ENCODE data around the gene MEG3.
"Not testable (repeated sequence)": the region's sequence is repeated elsewhere in the genome, so short reads cannot be mapped to it uniquely, and the experiment has no call there.

Gene MEG3

DNA sequence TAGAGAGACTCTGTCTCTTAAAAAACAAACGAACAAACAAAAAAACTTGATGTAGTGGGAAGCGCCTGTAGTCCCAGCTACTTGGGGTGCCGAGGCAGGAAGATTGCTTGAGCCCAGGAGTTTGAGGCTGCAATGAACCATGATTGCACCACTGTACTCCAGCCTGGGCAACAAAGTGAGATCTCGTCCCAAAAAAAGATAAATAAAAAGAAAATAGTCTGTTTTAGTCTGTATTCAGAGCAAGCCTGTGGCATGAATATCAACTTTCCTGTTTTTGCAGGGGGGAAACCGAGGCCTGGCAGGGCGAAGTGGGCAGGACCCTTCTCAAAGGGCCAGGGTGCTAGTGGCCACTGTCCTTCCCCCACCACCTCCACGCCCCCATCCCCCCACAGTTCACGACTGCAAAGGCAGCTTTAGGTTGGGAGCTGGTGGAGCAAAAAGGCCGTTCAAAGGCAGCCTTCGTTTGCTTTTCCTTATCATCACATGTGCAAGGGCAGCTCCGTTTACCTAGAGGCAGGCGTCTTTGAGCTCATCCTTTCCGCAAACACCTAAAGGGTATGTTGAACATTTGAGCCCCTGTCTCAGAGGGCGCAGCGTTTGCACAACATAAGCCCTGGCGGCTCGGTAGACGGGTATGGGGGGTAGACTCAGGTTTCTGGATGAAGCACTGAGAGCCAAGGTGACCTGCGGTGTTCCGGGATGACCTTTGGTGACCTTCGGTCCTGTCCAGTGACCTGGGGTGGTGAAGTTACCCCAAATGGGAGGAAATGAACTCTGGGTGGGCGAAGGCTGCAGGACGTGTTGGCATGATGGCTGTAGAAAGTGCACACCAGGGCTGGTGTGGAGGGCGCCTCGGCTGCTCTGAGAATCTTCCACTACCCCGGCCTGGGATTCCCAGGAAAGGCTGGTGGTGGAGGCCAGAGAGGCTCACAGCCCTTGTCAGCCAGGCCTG lies 8.7 kb upstream of the MEG3 start:
- DNase-seq = no peak

GRCh38 chr14:100818221-100818699 lies 7.7 kb upstream of the MEG3 start:
- DNase-seq = no peak

DNA sequence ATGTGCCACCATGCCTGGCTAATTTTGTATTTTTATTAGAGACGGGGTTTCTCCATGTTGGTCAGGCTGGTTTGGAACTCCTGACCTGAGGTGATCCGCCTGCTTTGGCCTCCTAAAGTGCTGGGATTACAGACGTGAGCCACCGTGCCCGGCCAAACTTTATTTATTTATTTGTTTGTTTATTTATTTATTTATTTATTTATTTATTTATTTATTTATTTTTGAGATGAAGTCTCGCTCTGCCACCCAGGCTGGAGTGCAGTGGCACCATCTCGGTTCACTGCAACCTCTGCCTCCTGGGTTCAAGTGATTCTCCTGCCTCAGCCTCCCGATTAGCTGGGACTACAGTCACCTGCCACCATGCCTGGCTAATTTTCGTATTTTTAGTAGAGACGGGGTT lies 7.0 kb upstream of the MEG3 start:
- DNase-seq = not testable (repeated sequence)

DNA sequence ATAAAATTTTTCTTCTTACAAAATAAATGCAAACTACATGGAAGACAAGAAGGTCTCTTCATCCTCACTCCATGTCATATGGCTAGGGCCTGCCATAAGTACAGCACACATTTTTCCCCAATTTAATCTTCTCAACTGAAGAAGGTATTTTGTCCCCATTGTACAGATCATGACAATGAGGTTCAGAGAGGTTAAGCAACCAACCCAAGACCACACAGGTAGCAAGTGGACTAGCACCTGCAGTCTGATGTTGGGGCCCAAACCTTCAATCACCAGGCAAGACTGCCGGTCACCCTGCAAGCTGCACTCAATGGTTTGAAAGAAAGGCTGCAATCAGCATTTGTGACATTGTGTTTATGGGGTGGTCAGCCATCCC lies 6.5 kb upstream of the MEG3 start:
- no peak for DNase-seq

DNA sequence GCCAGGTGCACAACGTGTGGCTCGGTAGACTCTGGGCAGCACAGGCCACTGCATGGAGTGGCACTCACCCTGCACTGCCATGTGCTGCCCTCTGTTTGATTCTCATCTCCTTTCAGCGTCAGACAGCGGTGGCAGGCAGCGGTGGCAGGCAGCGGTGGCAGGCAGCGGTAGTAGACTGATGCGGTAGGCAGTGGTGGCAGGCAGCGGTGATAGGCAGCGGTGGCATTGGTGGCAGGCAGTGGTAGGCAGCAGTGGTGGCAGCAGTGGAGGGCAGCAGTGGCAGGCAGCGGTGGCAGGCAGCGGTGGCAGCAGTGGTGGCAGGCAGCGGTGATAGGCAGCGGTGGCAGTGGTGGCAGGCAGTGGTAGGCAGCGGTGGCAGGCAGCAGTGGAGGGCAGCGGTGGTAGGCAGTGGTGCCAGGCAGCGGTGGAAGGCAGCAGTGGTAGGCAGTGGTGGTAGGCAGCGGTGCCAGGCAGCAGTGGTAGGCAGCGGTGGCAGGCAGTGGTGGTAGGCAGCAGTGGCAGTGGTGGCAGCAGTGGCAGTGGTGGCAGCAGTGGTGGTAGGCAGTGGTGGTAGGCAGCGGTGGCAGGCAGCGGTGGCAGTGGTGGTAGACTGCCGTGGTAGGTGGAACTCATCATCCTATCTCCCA lies 6.0 kb upstream of the MEG3 start:
- DNase-seq = no peak

DNA sequence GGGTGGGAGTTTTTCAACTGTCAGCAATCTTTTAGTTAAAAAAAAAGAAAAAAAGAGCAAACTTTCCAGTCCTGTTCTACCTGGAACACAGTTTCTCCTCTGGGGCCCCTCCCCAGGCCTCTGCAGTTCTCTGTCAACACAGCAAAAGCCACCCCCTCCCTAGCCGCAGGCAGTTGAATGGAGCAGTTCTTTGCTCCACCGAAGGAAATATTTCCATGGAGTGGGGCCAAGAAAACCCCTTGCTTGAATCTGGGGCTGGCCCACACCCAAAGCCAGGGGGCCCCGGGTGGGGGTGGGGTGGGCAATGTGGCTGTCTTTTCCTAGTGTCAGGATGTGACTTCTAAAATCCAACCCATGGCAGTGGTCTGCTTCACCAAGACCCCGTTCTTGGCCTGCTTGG lies 5.0 kb upstream of the MEG3 start:
- DNase-seq = no peak

- DNase-seq = no peak
Measured at GRCh38 chr14:100822013-100822412, 3.9 kb upstream of the MEG3 start.

GRCh38 chr14:100822532-100823296 lies 3.2 kb upstream of the MEG3 start:
- no peak for DNase-seq

DNA sequence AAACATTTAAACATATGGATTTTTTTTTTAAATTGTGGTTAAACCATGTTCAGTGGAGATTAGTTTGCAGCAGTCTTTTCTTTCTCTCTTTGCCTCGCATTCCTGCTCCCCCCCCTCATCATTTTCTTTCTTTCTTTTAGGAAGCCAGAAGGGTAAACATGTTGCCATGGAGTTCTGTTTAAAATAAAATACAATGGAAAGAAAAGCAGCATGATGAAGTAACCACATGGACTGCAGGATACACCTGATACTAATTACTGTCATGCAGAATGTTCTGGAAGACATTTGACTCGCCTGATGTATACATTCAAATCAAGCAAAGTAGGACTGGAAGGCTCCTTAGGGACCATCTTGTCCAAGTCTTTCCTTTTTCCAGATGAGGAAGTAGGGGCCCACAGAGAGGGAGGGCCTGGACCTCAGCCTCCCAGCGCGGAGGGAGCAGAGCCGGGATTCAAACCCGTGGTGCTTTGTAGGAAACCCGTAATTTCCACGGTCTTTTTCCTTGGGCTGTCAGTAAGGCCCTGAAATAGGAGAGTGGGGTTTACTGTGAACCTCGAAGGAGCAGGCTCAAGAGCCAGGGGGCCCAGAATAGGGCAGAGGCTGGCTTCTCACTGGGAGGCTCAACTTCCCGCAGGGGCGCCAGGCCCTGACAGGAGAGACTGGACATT lies 2.4 kb upstream of the MEG3 start:
- no peak for DNase-seq

DNA sequence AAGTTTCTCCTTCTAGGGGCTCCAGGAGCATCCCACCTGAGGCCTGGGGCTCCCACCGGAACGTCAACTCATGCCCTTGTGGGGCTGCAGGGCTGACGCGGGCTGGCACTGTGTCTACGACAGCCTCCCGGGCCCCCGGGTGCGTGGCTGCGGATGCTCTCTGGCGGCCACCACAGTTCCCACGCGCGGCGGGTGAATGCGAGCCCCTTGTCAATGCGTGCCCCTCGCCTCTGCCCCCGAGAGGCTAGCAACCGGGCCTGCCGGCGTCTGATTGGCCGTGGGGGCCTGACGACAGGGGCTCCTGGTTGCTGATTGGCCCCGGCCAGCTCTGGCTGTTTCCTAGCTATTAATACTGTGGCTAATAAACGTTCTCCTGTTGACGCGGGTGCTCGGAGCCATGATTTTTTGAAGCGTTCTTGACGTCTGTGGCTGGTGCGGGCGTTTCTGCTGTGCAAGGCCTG lies 1.8 kb upstream of the MEG3 start:
- DNase-seq = no peak

GRCh38 chr14:100824901-100825712 lies 811 bp upstream of the MEG3 start:
- no peak for DNase-seq

- DNase-seq = no peak
Measured at GRCh38 chr14:100826391-100827100, 628 bp downstream of the MEG3 start.

DNA sequence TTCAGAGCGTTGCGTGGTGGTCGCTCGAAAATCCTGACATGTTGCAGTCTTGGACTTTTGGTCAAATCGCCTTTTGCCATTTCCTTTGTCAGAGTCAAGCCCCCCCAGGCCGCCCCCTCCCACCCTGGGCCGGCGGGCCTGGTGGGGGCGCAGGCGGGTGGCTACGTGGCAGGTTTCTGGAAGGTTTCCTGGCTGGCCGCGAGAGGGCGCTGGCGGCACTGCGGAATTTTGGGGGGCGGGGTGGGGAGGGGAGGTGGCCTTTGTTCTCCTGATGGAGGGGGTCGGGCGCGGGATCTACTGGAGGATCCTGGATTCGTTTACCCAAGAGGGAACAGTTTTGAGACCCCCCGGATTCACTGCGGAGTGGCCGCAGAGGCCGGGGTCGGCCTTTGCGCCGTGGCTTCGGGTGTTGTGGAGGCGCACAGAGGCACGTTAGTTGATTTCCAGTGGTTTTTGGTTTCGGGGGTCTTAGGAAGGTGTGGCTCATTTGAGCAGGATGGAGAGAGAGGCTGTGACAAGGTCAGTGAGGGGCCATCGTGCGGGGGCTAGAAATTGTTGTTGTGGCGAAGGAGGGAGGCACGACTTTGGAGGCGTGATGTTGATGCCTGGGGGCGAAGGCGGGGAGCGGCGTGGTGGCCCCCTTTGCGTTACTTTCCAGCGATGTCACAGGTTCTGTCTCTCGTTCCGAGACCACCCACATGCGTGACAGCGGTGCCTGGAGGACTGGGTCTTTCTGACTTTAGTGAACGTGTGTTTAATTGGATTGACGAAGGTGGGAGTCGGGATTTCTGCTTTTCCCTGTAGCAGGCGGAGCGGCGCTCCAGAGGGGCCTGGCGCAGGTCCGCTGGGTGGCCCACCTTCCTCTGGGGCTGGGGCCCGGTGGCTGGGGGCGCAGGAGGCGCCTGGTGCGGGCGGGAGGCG lies 1.4 kb downstream of the MEG3 start:
- DNase-seq = no peak

DNA sequence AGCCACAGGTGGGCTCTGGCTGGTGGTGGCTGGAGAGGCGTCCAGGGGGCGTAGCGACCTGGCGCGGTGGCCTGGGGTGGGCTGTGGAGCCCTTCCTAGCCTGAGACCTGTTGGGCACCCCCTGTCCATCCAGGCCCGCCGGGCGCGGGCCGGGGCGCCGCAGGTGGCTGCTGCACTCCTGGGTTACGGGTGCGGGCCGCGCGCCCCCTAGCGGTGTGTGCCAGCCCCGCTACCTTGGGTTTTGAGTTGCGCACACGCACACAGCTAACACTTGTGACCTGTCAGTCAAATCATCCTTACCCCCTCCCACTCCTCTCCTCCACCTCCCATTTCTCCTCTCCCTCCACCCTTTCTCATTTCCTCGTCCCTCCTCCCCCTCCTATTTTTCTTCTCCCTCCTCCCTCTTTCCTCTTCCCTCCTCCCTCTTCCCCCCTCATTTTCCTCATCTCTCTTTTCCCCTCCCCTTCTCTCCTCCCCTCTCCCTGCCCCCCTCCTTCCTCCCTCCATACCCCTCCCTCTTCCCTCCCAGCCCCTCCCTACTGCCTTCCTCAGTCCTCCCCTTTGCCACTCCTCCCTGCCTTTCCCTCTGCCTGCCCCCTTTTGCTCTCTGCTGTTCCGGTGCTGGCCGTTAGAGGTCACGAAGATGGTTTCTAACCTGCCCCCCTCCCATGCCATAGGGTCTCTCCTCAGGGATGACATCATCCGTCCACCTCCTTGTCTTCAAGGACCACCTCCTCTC lies 2.3 kb downstream of the MEG3 start:
- no peak for DNase-seq

GRCh38 chr14:100830681-100831080 lies 4.8 kb downstream of the MEG3 start:
- no peak for DNase-seq

GRCh38 chr14:100832311-100832960 lies 6.5 kb downstream of the MEG3 start:
- DNase-seq = no peak

GRCh38 chr14:100834082-100834793 lies 8.3 kb downstream of the MEG3 start:
- DNase-seq = no peak

All from GF-D8 (cell line).